GM12891 (cell line): ENCODE results near the gene VGLL1.

Source experiments
- DNase-seq: peaks from one replicate; pipeline ENCODE4 v3.0.0; 2011; ENCODE audit warnings: low spot score; ENCODE audit not compliant: insufficient read length
- FAIRE-seq: peaks from 2 replicates; lab custom pipeline; 2011; peaks lifted over from hg19 to GRCh38; lab: Jason Lieb, UNC
- PAX5 ChIP-seq: IDR thresholded peaks from 2 replicates; pipeline ENCODE4 v1.6.1; 2011; ENCODE audit warnings: low read length, moderate library complexity, mild to moderate bottlenecking; ENCODE audit not compliant: insufficient read depth, severe bottlenecking
- POLR2A ChIP-seq: IDR thresholded peaks from 2 replicates; pipeline ENCODE4 v1.6.1; 2011; ENCODE audit warnings: low read depth, low read length, control low read depth
- POLR2AphosphoS5 ChIP-seq: IDR thresholded peaks from 2 replicates; pipeline ENCODE4 v1.6.1; 2011; ENCODE audit warnings: low read depth, low read length, control low read depth
- POU2F2 ChIP-seq: IDR thresholded peaks from 2 replicates; pipeline ENCODE4 v1.6.1; 2011; ENCODE audit warnings: low read depth, mild to moderate bottlenecking, control low read depth, low read length, moderate library complexity
- SPI1 ChIP-seq: IDR thresholded peaks from 2 replicates; pipeline ENCODE4 v1.6.1; 2011; ENCODE audit warnings: low read depth, low read length, control low read depth
- TAF1 ChIP-seq: IDR thresholded peaks from 2 replicates; pipeline ENCODE4 v1.6.1; 2011; ENCODE audit warnings: low read depth, low read length, control low read depth

The VGLL1 gene

DNA sequence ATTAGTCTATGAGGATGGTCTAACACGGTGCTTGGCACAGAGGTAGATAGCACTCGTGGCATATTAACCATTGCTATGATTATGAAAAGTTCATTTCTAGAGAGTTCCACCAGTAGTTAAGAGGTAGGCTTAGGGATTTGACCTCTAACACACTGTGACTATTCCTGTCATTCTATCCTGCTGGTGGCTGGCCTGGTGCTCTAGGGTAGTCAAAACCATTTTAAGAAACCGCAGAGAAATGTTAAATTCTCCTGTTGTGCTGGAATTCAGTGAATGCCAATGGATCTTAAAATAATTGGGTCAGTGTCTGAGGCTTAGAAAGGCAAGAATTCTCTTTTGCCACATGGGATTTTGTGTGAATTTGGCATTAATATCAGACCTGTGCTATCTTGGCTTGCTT, 53.9 kb downstream of the VGLL1 start:
- DNase-seq (no peak), FAIRE-seq (peak; percentile 28)
- TF ChIP-seq POLR2AphosphoS5 = no peak

DNA sequence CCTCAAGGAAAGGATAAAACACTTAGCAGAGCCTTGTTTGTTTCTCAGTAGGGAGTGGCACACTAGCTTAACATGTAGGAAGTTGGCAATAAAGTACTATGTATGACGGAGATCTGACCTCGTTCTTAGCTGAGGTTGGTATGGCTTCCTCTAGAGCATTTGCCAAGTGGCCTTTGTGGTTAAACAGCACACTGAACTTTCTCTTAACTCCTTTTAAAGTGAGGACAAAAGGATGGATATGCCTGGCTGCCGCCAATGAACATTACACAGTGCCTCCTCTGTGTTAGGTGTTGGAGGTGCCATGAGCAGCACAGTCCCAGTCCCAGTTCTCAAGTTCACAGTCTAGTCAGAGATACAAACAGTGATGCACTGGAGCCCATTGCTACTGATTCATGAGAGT, 54.4 kb downstream of the VGLL1 start:
- TF ChIP-seq PAX5 (no peak), TAF1 (no peak), POLR2A (no peak), SPI1 (no peak), POU2F2 (no peak), POLR2AphosphoS5 (no peak)
- FAIRE-seq (peak; percentile 79), DNase-seq (no peak)

DNA sequence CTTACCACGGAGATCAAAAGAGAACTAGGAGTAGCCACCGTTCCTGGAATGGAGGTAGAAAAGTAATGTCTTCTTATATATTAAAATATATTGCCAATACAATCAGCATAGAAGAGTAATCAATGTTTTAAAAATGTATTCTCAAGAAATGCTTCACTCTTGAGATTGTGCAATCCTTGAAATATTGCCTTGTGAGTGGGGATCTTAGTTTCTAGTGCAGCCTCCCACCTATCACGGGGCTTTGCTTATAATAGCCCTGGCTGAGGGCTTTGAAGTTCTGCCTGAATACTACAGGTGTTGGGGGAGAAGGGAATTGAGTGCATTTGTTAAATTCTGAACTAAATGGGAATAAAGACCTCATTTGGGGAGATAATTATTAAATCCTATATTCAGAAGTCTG, 55.5 kb downstream of the VGLL1 start:
- TF ChIP-seq SPI1 (no peak), POLR2A (no peak), POU2F2 (no peak), PAX5 (no peak), POLR2AphosphoS5 (no peak), TAF1 (no peak)
- no peak for DNase-seq
- FAIRE-seq = no peak

DNA sequence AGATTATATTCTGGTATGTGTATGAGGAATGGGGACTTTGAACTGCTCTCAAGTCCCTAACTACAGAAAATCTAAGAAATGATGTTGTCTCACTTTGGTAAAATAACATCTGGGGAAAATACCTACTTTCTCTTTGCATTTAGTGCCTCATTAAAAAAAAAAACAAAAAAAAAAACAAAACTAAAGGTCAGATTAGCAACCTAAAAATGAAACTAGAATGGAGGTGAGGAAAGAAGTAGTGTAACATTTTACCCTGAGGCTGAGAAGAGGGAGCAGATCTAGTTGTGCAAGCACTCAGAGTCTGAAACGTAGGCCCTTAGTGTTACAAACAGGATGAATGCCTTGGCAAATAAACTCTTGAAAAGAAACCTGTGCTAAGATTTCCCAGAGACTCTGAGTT, 56.0 kb downstream of the VGLL1 start:
- DNase-seq = no peak
- no peak for TF ChIP-seq PAX5
- no peak for TF ChIP-seq POU2F2
- TF ChIP-seq SPI1 = no peak
- TF ChIP-seq POLR2AphosphoS5 = no peak
- no peak for TF ChIP-seq TAF1
- TF ChIP-seq POLR2A = no peak
- no peak for FAIRE-seq

DNA sequence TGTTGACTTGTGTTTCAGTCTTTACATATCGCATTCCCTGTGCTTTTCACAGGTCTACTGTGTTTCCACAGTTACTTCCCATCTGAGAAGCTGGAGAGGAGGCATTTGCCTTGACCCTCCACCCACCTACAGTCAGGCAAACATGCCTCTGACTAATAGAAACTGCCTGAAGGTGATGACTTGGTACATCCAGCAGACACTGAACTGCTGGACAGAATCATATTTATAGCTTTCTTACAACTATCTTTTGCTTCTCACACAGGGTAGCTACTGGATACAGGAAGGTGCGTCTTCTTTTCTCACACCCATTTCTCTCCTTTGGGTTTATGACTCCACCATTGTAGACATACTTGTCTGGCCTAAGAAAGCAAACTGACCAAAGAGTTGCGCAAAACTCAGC, 58.0 kb downstream of the VGLL1 start:
- peak; percentile 74 for FAIRE-seq
- no peak for DNase-seq
- no peak for TF ChIP-seq POLR2A

DNA sequence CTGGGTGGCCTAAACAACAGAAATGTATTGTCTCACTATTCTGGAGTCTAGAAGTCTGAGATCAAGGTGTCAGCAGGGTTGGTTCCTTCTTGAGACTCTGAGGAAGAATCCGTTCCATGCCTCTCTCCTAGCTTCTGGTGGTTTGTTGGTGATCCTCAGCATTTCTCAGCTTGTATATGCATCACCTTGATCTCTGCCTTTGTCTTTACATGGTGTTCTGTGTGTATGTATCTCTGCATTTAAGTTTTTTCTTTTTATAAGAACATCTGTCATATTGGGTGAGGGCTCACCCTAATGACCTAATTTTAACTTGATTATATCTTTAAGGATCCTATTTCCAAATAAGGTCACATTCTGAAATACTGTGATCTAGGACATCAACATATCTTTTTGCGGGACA, 65.3 kb downstream of the VGLL1 start:
- TF ChIP-seq TAF1 (no peak), POU2F2 (no peak), POLR2AphosphoS5 (no peak), PAX5 (no peak), SPI1 (no peak), POLR2A (no peak)
- FAIRE-seq (no peak), DNase-seq (no peak)

DNA sequence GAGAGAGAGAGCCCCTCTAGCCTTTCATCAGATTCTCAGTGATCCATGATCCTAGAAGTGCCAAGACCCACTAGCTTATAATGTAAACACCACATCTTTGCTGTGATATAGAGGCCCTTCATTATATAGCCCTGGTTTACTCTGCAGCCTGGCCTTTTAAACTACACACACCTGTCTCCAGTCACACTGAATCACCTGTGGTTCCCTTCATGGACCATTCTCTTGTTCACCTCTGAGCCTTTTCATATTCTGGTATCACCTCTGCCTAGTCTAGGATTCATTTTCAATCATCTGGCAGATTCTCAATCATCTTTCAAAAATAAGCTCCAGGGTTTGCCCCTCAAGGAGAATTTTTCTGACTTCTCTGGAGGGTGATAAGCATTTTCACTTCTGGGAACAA, 65.9 kb downstream of the VGLL1 start:
- FAIRE-seq (no peak), DNase-seq (no peak)
- TF ChIP-seq POU2F2 = no peak
- no peak for TF ChIP-seq POLR2A
- TF ChIP-seq TAF1 = no peak
- TF ChIP-seq SPI1 = no peak
- no peak for TF ChIP-seq PAX5
- no peak for TF ChIP-seq POLR2AphosphoS5

DNA sequence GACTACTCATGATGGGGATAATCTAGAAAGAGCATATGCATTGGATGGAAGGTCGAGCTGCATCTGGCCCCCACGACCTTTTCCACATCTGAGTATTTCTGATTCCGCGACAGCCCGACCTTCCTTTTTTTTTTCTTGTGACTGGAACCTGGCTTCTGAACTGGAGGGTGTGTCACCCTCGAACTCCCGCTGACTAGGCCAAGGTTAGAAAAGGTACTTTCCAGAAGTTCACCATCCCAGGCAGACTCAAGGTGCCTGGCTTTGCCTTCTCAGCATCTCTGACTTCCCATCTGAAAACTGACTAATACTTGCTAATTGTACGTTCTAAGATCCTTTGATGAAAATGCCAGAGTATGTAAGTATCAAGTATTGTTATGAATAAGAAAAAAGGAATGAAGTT, 66.6 kb downstream of the VGLL1 start:
- TF ChIP-seq POLR2A (no peak), POLR2AphosphoS5 (no peak), POU2F2 (no peak), PAX5 (no peak), TAF1 (no peak), SPI1 (no peak)
- no peak for FAIRE-seq
- no peak for DNase-seq

DNA sequence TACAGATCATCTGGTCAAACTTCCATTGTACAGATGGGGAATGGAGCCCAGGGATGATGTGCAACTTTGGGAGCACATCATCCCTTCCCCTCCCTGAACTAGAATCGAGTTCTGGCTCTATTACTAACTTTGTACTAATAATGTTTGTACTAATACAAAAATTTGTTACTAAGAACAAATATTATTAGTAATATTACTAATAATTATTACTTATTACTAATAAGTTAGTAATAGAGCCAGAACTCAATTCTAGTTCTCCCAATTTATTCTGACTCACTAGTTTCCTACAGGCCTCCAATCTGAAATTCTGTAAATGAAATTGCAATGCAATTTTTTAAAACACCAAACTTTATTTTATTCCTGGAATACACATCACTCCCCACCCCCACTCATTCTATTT, 68.0 kb downstream of the VGLL1 start:
- TF ChIP-seq POU2F2 (no peak), POLR2AphosphoS5 (no peak), TAF1 (no peak), POLR2A (no peak), SPI1 (no peak), PAX5 (no peak)
- no peak for FAIRE-seq
- no peak for DNase-seq
